Ishikawa (cell line): ENCODE data around the gene CEP57.

Source experiments
- CEBPB ChIP-seq: IDR thresholded peaks from 2 replicates; pipeline ENCODE4 v1.6.1; 2012
- CREB1 ChIP-seq: IDR thresholded peaks from 2 replicates; pipeline ENCODE4 v1.6.1; 2012; ENCODE audit warnings: low read depth
- EGR1 ChIP-seq: IDR thresholded peaks from 2 replicates; pipeline ENCODE4 v1.6.1; 2012
- EP300 ChIP-seq: IDR thresholded peaks from 2 replicates; pipeline ENCODE4 v1.6.1; 2012; ENCODE audit warnings: borderline replicate concordance
- FOXM1 ChIP-seq: IDR thresholded peaks from 2 replicates; pipeline ENCODE4 v1.6.1; 2012; ENCODE audit warnings: low read depth, borderline replicate concordance
- MAX ChIP-seq: IDR thresholded peaks from 2 replicates; pipeline ENCODE4 v1.6.1; 2012
- NFIC ChIP-seq: IDR thresholded peaks from 2 replicates; pipeline ENCODE4 v1.6.1; 2012
- RAD21 ChIP-seq: IDR thresholded peaks from 2 replicates; pipeline ENCODE4 v1.6.1; 2012; ENCODE audit warnings: low read depth
- REST ChIP-seq: IDR thresholded peaks from 2 replicates; pipeline ENCODE4 v1.6.1; 2012; ENCODE audit warnings: low read depth, mild to moderate bottlenecking
- TAF1 ChIP-seq: IDR thresholded peaks from 2 replicates; pipeline ENCODE4 v1.6.1; 2012; ENCODE audit warnings: low read depth, mild to moderate bottlenecking
- USF1 ChIP-seq: IDR thresholded peaks from 2 replicates; pipeline ENCODE4 v1.6.1; 2012
- YY1 ChIP-seq: IDR thresholded peaks from 2 replicates; pipeline ENCODE4 v1.6.1; 2012; ENCODE audit warnings: low read depth

- TF ChIP-seq YY1, result no peak
- no peak for TF ChIP-seq REST
- TF ChIP-seq FOXM1, result no peak
- TF ChIP-seq CREB1, result no peak
- TF ChIP-seq CEBPB, result no peak
- no peak for TF ChIP-seq EP300
- TF ChIP-seq USF1, result no peak
- no peak for TF ChIP-seq MAX
- no peak for TF ChIP-seq EGR1
- TF ChIP-seq TAF1, result no peak
- TF ChIP-seq RAD21, result no peak
- no peak for TF ChIP-seq NFIC
Measured at GRCh38 chr11:95768521-95768920, 21.8 kb upstream of the CEP57 start.
